ENCODE measurements around the gene EGFLAM. TPM values are rescaled to one million over a fixed set of nuclear protein-coding genes. Genes with fewer than 3 reads are reported as not detected.

Gene EGFLAM
- total RNA-seq, 1 donor = 11.2 TPM

DNA sequence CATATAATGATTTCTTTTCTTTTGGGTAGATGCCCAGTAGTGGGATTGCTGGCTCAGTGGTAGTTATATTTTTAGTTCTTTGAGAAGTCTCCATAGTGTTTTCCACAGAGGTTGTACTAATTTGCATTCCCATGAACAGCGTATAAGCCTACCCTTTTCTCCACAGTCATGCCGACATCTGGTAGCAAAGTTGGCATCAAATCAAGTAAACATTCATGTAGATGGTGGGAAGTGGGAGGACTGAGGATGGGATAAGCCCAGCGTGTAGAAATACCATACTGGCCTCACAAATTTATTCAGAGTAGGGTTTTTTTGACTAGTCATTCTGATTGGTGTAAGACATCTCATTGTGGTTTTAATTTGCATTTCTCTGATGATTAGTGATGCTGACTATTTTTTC, 115.4 kb downstream of the EGFLAM start:
- Histone ChIP-seq H3K4me1 (ENCODE audit: insufficient read depth, low read length) (no peaks in the 10 kb centered on the region), H3K27ac (ENCODE audit: low read depth, low read length) (no peak overlapping the region), H3K79me2 (ENCODE audit: insufficient read depth, low read length) (no peaks in the 10 kb centered on the region), H3K36me3 (ENCODE audit: insufficient read depth, low read length) (no peaks in the 10 kb centered on the region), H4K20me1 (ENCODE audit: insufficient read depth, low read length) (no peaks in the 10 kb centered on the region), H2AFZ (ENCODE audit: low read length) (no peak overlapping the region), H3K9me3 (ENCODE audit: low read depth, low read length) (no peaks in the 10 kb centered on the region), H3K4me2 (ENCODE audit: insufficient read depth, low read length) (no peak overlapping the region), H3K27me3 (ENCODE audit: insufficient read depth, low read length) (peaks cover 51% of the 10 kb centered on the region), H3K4me3 (ENCODE audit: insufficient read depth, low read length) (no peak overlapping the region)
- DNase-seq (ENCODE audit: insufficient read length, low spot score, missing footprints) = no peak
- TF ChIP-seq, protein P1, sequence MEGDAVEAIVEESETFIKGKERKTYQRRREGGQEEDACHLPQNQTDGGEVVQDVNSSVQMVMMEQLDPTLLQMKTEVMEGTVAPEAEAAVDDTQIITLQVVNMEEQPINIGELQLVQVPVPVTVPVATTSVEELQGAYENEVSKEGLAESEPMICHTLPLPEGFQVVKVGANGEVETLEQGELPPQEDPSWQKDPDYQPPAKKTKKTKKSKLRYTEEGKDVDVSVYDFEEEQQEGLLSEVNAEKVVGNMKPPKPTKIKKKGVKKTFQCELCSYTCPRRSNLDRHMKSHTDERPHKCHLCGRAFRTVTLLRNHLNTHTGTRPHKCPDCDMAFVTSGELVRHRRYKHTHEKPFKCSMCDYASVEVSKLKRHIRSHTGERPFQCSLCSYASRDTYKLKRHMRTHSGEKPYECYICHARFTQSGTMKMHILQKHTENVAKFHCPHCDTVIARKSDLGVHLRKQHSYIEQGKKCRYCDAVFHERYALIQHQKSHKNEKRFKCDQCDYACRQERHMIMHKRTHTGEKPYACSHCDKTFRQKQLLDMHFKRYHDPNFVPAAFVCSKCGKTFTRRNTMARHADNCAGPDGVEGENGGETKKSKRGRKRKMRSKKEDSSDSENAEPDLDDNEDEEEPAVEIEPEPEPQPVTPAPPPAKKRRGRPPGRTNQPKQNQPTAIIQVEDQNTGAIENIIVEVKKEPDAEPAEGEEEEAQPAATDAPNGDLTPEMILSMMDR (IDR thresholded peaks at IDR 0.05; ENCODE audit: extremely low read depth, low read depth, low read length) = no peak

DNA sequence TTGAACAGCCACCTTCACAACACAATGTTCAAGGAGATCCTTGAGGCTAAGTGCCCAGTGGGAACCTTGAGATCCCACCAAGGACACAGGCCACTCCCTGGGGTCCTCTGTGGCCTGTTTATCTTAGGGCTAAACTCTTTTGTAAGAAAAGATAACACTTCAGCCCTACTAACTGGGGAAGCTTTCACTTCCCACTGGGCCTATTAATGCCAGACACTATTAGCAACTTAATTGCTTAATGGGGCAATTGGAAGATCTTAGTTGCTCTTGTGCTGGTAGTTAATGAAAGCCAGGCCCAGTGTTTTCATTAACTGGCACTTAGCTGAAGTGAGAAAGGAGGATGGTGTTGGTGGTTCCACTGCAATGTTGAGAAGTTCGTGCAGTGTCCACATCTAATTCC, 117.1 kb downstream of the EGFLAM start:
- Histone ChIP-seq H2AFZ (ENCODE audit: low read length) (no peak overlapping the region), H3K36me3 (ENCODE audit: insufficient read depth, low read length) (no peaks in the 10 kb centered on the region)

GRCh38 chr5:38376404-38376803, 118.0 kb downstream of the EGFLAM start:
- TF ChIP-seq, protein P1 (IDR thresholded peaks at IDR 0.05; ENCODE audit: extremely low read depth, low read depth, low read length) = no peak
- Histone ChIP-seq H3K4me3 (ENCODE audit: insufficient read depth, low read length) (no peak overlapping the region), H3K4me2 (ENCODE audit: insufficient read depth, low read length) (no peak overlapping the region), H3K79me2 (ENCODE audit: insufficient read depth, low read length) (no peaks in the 10 kb centered on the region), H4K20me1 (ENCODE audit: insufficient read depth, low read length) (no peaks in the 10 kb centered on the region), H3K4me1 (ENCODE audit: insufficient read depth, low read length) (no peaks in the 10 kb centered on the region), H3K27me3 (ENCODE audit: insufficient read depth, low read length) (peaks cover 51% of the 10 kb centered on the region), H3K9me3 (ENCODE audit: low read depth, low read length) (no peaks in the 10 kb centered on the region), H3K27ac (ENCODE audit: low read depth, low read length) (no peak overlapping the region), H3K36me3 (ENCODE audit: insufficient read depth, low read length) (no peaks in the 10 kb centered on the region), H2AFZ (ENCODE audit: low read length) (no peak overlapping the region)
- DNase-seq (ENCODE audit: insufficient read length, low spot score, missing footprints) = no peak

More for the DNA sequence above, 117.1 kb downstream of the EGFLAM start:
- H3K4me3 ChIP-seq (ENCODE audit: insufficient read depth, low read length) = no peak overlapping the region
- TF ChIP-seq, protein P1 (IDR thresholded peaks at IDR 0.05; ENCODE audit: extremely low read depth, low read depth, low read length) = no peak
- no peaks in the 10 kb centered on the region for H3K9me3 ChIP-seq (ENCODE audit: low read depth, low read length)
- no peak overlapping the region for H3K4me2 ChIP-seq (ENCODE audit: insufficient read depth, low read length)
- no peaks in the 10 kb centered on the region for H3K4me1 ChIP-seq (ENCODE audit: insufficient read depth, low read length)
- H3K27ac ChIP-seq (ENCODE audit: low read depth, low read length) = no peak overlapping the region
- no peaks in the 10 kb centered on the region for H3K79me2 ChIP-seq (ENCODE audit: insufficient read depth, low read length)
- H3K27me3 ChIP-seq (ENCODE audit: insufficient read depth, low read length) = peaks cover 55% of the 10 kb centered on the region
- no peak for DNase-seq (ENCODE audit: insufficient read length, low spot score, missing footprints)
- no peaks in the 10 kb centered on the region for H4K20me1 ChIP-seq (ENCODE audit: insufficient read depth, low read length)

DNA sequence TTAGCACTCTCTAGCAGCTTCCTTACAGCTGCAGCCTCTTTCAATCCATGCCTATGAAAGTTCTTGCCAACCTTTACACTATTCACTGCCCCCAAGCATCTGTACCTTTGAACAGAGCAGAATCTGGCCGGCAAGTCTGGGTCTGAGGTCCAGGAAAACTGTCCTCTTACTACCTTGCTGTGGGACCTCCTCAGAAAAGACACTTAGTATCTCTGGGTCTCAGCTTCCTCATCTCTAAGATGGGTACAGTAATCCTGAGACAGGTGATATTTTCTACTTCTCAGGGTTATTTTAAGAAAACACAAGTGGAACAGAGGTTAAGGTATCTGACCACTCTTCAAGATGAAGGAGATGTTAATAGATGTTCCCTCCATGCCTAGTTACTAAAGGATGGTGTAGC, 120.2 kb downstream of the EGFLAM start:
- H3K36me3 ChIP-seq (ENCODE audit: insufficient read depth, low read length) = no peaks in the 10 kb centered on the region
- TF ChIP-seq, protein P1 (IDR thresholded peaks at IDR 0.05; ENCODE audit: extremely low read depth, low read depth, low read length) = no peak

More for the DNA sequence above, 120.2 kb downstream of the EGFLAM start:
- H2AFZ ChIP-seq (ENCODE audit: low read length) = no peak overlapping the region
- no peak overlapping the region for H3K27ac ChIP-seq (ENCODE audit: low read depth, low read length)
- no peak overlapping the region for H3K4me3 ChIP-seq (ENCODE audit: insufficient read depth, low read length)
- peaks cover 2% of the 10 kb centered on the region for H3K4me1 ChIP-seq (ENCODE audit: insufficient read depth, low read length)
- no peaks in the 10 kb centered on the region for H3K79me2 ChIP-seq (ENCODE audit: insufficient read depth, low read length)
- peaks cover 47% of the 10 kb centered on the region for H3K27me3 ChIP-seq (ENCODE audit: insufficient read depth, low read length)
- no peaks in the 10 kb centered on the region for H3K9me3 ChIP-seq (ENCODE audit: low read depth, low read length)
- DNase-seq (ENCODE audit: insufficient read length, low spot score, missing footprints) = no peak
- H3K4me2 ChIP-seq (ENCODE audit: insufficient read depth, low read length) = no peak overlapping the region
- H4K20me1 ChIP-seq (ENCODE audit: insufficient read depth, low read length) = no peaks in the 10 kb centered on the region
